ENCODE results near the gene UBE2J2. TPM values are rescaled to one million over a fixed set of nuclear protein-coding genes. Genes with fewer than 3 reads are reported as not detected.
A peak's percentile ranks its signal among the peaks of the same experiment; 100 is the strongest.

Gene UBE2J2
- total and polyA plus RNA-seq, 2 of the 8 experiments (the other 6 are each of a cell fraction or from before 2014, with no cell fraction given): 33.6 to 67.9 TPM

GRCh38 chr1:1298861-1299685, 25.4 kb upstream of the UBE2J2 start (continued):
- TF ChIP-seq GABPA (IDR thresholded peaks at IDR 0.05; ENCODE audit: borderline replicate concordance, insufficient read depth, low read length): peak; percentile 71; the same call in 1 of the 2 replicates
- no peak for TF ChIP-seq CBX5 (IDR thresholded peaks at IDR 0.05; ENCODE audit: low read depth, low read length)
- 0 out of 2 replicates have a peak, but pooled peaks have one; percentile 21 for TF ChIP-seq CREB1 (IDR thresholded peaks at IDR 0.05)
- no peak for TF ChIP-seq CHD2 (IDR thresholded peaks at IDR 0.05; ENCODE audit: low read length)
- TF ChIP-seq RXRA (IDR thresholded peaks at IDR 0.05; ENCODE audit: insufficient read depth, low read depth, low read length): no peak
- TF ChIP-seq GTF2F1 (IDR thresholded peaks at IDR 0.05; ENCODE audit: borderline replicate concordance, low read depth, low read length): no peak
- no peak for TF ChIP-seq KDM5A (IDR thresholded peaks at IDR 0.05; ENCODE audit: low read length)
- TF ChIP-seq CHD7 (IDR thresholded peaks at IDR 0.05; ENCODE audit: insufficient replicate concordance, low read length): no peak
- TF ChIP-seq BACH1 (IDR thresholded peaks at IDR 0.05; ENCODE audit: low read length): 0 out of 2 replicates have a peak, but pooled peaks have one; percentile 21
- TF ChIP-seq JUN (IDR thresholded peaks at IDR 0.05; ENCODE audit: low read depth, low read length): no peak
- TF ChIP-seq MAFK (IDR thresholded peaks at IDR 0.05; ENCODE audit: low read depth, low read length): no peak

Measured in H1 (cell line).